NT2/D1 (cell line): ENCODE data around the gene GRID2.
"Not testable (repeated sequence)": the region's sequence is repeated elsewhere in the genome, so short reads cannot be mapped to it uniquely, and the experiment has no call there.

Source experiments
- DNase-seq: peaks from one replicate; pipeline ENCODE4 v3.0.0-alpha.2; 2011; ENCODE audit warnings: low read depth, low spot score
- H3K27me3 ChIP-seq: 2 replicates; pipeline ENCODE4 v1.6.0; 2011; ENCODE audit warnings: mild to moderate bottlenecking; ENCODE audit not compliant: insufficient read length, insufficient read depth
- H3K36me3 ChIP-seq: 2 replicates; pipeline ENCODE4 v1.6.1; 2011; ENCODE audit warnings: mild to moderate bottlenecking, low read length, mixed read lengths; ENCODE audit not compliant: insufficient read depth, insufficient read length
- H3K4me1 ChIP-seq: 2 replicates; pipeline ENCODE4 v1.5.1; 2011; ENCODE audit not compliant: insufficient read depth, insufficient read length
- H3K4me3 ChIP-seq: 2 replicates; pipeline ENCODE4 v1.5.1; 2011; ENCODE audit warnings: low read depth; ENCODE audit not compliant: insufficient read length
- H3K9ac ChIP-seq: 2 replicates; pipeline ENCODE4 v1.6.0; 2011; ENCODE audit warnings: low read depth; ENCODE audit not compliant: insufficient read length
- H3K9me3 ChIP-seq: 2 replicates; pipeline ENCODE4 v1.5.1; 2011; ENCODE audit warnings: mild to moderate bottlenecking, low read length; ENCODE audit not compliant: insufficient read depth
- SUZ12 ChIP-seq: IDR thresholded peaks from 2 replicates; pipeline ENCODE4 v1.6.1; 2011; ENCODE audit not compliant: insufficient read length, insufficient read depth; ENCODE audit errors: extremely low read depth
- YY1 ChIP-seq: IDR thresholded peaks from 2 replicates; pipeline ENCODE4 v1.6.1; 2011; ENCODE audit not compliant: insufficient read length, insufficient read depth
- ZNF274 ChIP-seq: IDR thresholded peaks from 2 replicates; pipeline ENCODE4 v1.6.1; 2011; ENCODE audit warnings: mild to moderate bottlenecking, low read depth, low read length

Gene GRID2

DNA sequence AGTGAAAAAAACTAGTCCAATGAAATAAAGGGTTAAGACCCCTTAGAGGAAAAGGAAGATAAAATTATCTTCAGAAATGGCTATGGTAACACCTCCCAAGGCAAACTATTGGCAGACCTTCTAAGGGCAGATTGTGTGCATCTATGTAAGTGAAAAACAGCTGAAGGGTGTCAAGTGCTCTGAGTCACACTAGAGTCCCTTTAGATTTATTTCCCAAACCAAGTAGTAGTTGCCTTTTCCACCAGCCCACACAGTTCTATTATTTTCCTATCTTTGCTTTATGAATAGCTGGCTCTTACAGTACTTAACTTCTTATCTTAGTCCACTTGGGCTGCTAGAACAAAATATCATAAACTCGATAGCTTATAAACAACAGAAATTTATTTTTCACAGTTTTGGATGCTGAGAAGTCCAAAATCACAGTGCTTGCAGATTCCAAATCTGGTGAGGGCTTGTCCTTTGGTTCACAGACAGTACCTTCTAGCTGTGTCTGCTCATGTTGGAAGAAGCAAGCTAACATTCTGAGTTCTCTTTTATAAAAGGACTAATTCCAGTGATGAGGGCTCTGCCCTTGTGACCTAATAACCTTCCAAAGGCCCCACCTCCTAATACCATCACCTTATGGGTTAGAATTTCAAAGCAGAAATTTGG is 143.6 kb downstream of the GRID2 start:
- Histone ChIP-seq H3K9me3 (no peaks in the 10 kb centered on the region), H3K4me3 (no peak overlapping the region), H3K27me3 (no peaks in the 10 kb centered on the region), H3K9ac (no peak overlapping the region), H3K4me1 (no peaks in the 10 kb centered on the region), H3K36me3 (no peaks in the 10 kb centered on the region)
- DNase-seq, result no peak
- TF ChIP-seq SUZ12 (no peak), ZNF274 (no peak), YY1 (no peak)

DNA sequence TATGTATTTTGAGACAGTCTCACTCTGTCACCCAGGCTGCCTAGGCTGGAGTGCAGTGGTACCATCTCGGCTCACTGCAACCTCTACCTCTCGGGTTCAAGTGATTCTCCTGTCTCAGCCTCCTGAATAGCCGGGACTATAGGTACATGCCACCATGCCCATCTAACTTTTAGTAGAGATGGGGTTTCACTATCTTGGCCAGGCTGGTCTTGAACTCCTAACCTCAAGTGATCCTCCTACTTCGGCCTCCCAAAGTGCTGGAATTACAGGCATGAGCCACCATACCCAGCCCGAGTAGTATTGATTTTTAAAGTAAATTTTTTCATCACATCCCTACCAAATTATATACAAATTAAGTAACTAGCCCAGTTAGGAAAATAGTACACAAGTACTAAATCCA is 144.4 kb downstream of the GRID2 start:
- H3K4me3 ChIP-seq, H3K27me3 ChIP-seq, H3K9me3 ChIP-seq, H3K4me1 ChIP-seq, H3K9ac ChIP-seq, H3K36me3 ChIP-seq, DNase-seq: not testable (repeated sequence)

DNA sequence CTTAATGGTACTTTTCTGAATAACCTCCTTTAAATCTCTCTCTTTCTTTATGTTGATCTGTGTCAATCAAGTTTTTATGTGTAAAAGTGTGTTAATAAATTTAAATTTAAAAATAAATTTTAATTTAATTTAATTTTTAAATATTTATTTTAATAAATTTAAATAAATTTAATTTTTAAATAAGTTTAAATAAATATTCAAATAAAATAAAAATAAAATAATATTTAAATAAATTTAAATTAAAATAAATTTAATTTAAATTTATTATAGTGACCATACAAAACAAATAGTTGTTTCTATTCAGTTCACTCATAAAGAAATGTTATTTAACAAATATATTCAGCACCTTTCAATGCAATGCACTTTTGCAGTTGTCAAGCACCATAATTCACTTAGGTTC is 146.9 kb downstream of the GRID2 start:
- Histone ChIP-seq H3K9ac (no peak overlapping the region), H3K4me3 (no peak overlapping the region), H3K36me3 (no peaks in the 10 kb centered on the region), H3K4me1 (no peaks in the 10 kb centered on the region), H3K27me3 (no peaks in the 10 kb centered on the region), H3K9me3 (no peaks in the 10 kb centered on the region)
- no peak for DNase-seq
- TF ChIP-seq SUZ12 (no peak), YY1 (no peak), ZNF274 (no peak)

DNA sequence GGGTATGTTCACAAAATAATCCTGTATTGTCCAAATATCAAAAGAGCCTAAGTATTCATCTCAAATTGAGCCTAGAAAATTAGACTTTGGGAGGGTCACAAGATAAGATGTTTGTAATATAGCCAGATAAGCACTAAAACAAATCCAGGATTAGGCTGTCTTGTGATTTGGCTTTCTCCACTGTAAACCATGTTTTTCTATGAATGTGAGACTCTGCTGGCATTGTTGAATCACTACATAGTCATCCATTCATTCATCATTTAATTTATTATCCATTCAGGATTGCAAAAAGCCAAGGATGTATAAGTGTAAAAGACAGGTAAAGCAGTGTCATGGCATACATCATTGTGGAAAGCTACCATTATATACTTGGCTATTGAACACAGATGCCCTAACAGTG is 148.0 kb downstream of the GRID2 start:
- TF ChIP-seq ZNF274 (no peak), YY1 (no peak), SUZ12 (no peak)
- H3K9ac ChIP-seq, result no peak overlapping the region
- H3K36me3 ChIP-seq, result no peaks in the 10 kb centered on the region
- DNase-seq, result no peak
- no peaks in the 10 kb centered on the region for H3K27me3 ChIP-seq
- no peaks in the 10 kb centered on the region for H3K4me1 ChIP-seq
- H3K4me3 ChIP-seq, result no peak overlapping the region
- no peaks in the 10 kb centered on the region for H3K9me3 ChIP-seq

DNA sequence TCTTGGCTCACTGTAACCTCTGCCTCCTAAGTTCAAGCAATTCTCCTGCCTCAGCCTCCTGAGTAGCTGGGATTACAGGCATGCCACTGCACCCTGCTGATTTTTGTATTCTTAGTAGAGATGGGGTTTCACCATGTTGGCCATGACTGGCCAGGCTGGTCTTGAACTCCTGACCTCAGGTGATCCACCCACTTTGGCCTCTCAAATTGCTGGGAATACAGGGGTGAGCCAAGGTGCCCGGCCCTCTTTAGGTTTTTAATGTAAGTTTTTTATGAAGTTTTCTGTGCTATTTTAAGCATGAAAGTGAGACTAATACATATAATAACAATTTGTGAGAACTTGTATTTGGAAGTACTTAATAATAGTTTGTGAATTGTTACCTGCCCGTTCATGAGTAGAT is 148.6 kb downstream of the GRID2 start:
- not testable (repeated sequence) for H3K4me3 ChIP-seq, DNase-seq, H3K9me3 ChIP-seq, H3K9ac ChIP-seq, H3K36me3 ChIP-seq, H3K27me3 ChIP-seq, H3K4me1 ChIP-seq

DNA sequence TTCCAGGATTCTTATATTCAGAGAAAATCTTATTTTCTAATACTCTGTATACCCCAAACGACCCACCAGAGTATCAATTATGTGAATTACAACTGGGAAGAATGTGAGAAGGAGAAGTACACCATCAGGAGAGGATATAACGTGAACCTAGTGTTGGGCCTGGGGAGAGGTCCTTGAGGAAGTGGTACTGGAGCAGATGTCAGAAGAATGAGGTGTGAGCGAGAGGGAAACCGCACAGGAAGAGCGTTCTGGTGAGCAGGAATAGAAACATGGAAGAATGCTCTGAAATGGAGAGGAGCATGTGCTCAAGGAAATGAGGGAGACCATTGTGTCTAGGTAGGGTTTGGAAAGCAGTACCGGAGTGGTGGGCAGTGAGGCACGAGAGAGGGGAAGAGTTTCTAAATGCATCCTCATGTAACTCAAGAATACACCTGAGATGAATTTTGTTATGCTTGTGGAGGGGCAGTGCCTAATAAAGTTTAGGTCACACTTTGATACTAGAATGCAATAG is 151.6 kb downstream of the GRID2 start:
- Histone ChIP-seq H3K4me1 (no peaks in the 10 kb centered on the region), H3K36me3 (no peaks in the 10 kb centered on the region), H3K4me3 (no peak overlapping the region), H3K9ac (no peak overlapping the region), H3K9me3 (no peaks in the 10 kb centered on the region), H3K27me3 (no peaks in the 10 kb centered on the region)
- no peak for DNase-seq
- no peak for TF ChIP-seq YY1
- TF ChIP-seq ZNF274, result no peak
- TF ChIP-seq SUZ12, result no peak

DNA sequence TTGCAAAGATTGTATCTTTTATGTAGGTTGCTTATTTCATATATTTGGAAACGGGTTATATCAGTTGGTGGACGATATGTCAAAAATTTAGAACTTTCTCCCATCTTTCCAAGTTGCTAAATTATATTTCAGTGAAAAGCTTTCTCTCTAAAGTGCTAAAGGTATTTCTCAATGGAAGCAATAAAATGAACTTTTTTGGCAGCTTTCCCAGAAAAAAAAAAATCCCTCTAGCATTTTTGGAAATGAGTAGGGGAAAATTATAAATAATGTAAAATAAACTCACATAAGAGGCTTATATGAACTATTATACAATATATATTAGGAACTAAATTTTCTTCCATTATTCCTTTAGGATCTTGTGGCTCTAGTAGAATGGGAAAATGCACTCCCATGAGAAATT is 152.2 kb downstream of the GRID2 start:
- no peaks in the 10 kb centered on the region for H3K4me1 ChIP-seq
- DNase-seq, result no peak
- no peak overlapping the region for H3K4me3 ChIP-seq
- TF ChIP-seq SUZ12 (no peak), ZNF274 (no peak), YY1 (no peak)
- no peaks in the 10 kb centered on the region for H3K27me3 ChIP-seq
- no peaks in the 10 kb centered on the region for H3K9me3 ChIP-seq
- no peak overlapping the region for H3K9ac ChIP-seq
- H3K36me3 ChIP-seq, result no peaks in the 10 kb centered on the region

DNA sequence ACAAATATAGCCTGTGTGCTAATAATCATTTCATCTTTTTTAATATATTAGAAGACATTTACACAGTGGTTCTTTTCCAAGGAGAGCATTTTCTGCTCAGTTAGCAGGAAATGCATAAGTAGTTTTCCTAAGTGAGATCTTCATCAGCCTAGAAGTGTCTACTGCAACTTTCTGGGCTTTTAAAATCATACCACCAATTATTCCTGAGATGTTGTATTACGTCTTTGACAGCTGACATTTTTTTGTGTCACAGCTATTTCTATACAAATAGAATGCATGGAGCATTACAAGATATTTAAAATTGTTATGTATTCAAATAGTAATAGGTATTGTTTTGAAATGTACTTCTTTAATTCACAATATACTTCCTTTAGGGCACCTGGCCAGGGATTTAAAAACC is 158.0 kb downstream of the GRID2 start:
- Histone ChIP-seq H3K9ac (no peak overlapping the region), H3K4me3 (no peak overlapping the region), H3K9me3 (no peaks in the 10 kb centered on the region), H3K4me1 (no peaks in the 10 kb centered on the region), H3K36me3 (no peaks in the 10 kb centered on the region), H3K27me3 (no peaks in the 10 kb centered on the region)
- TF ChIP-seq YY1, result no peak
- no peak for TF ChIP-seq SUZ12
- TF ChIP-seq ZNF274, result no peak
- no peak for DNase-seq
